ENCODE results near the gene USP6. TPM values are rescaled to one million over a fixed set of nuclear protein-coding genes. Genes with fewer than 3 reads are reported as not detected.

The USP6 gene
- total and polyA plus RNA-seq, 10 of the 15 experiments (the other 5 are each of a cell fraction or from before 2014, with no cell fraction given) = under 0.01 to 0.39 (median 0.10) TPM; not detected in 2

DNA sequence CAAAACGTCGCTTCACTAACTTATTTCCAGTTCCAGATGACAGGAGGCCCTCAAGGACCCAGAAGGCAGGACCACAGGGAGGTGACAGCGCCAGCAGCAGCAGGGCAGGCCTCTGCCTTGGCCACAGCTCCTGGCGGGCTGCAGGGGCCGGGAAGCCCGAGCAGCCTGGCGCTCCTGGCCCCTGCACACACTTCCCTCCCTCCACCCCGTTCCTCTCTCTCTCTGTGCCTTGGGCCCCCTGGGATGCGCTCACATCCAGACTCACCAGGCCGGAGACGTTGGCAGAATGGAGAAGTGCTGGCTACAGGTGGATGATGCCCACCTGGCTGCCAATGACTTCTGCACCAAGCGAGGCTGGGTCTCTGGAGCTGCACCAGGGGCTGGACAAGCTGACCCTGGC, 63.2 kb downstream of the USP6 start:
- POLR2A ChIA-PET = no interaction called here
- TF ChIP-seq ZBED1 (IDR thresholded peaks at IDR 0.05; ENCODE audit: borderline replicate concordance) (no peak), SIN3A (IDR thresholded peaks at IDR 0.05; ENCODE audit: low read depth, low read length) (no peak), EGR1 (IDR thresholded peaks at IDR 0.05; ENCODE audit: borderline replicate concordance in 1 of 2, low read depth in 2 of 2, low read length in 2 of 2) (no peak), FOXM1 (IDR thresholded peaks at IDR 0.05; ENCODE audit: low read depth, low read length) (no peak), TCF7 (IDR thresholded peaks at IDR 0.05; ENCODE audit: borderline replicate concordance) (no peak), NR2C1 (IDR thresholded peaks at IDR 0.05) (no peak), HCFC1 (IDR thresholded peaks at IDR 0.05; ENCODE audit: low read length) (no peak), CBX3 (IDR thresholded peaks at IDR 0.05; ENCODE audit: borderline replicate concordance, low read depth) (no peak)
- TF ChIP-seq, protein P1, sequence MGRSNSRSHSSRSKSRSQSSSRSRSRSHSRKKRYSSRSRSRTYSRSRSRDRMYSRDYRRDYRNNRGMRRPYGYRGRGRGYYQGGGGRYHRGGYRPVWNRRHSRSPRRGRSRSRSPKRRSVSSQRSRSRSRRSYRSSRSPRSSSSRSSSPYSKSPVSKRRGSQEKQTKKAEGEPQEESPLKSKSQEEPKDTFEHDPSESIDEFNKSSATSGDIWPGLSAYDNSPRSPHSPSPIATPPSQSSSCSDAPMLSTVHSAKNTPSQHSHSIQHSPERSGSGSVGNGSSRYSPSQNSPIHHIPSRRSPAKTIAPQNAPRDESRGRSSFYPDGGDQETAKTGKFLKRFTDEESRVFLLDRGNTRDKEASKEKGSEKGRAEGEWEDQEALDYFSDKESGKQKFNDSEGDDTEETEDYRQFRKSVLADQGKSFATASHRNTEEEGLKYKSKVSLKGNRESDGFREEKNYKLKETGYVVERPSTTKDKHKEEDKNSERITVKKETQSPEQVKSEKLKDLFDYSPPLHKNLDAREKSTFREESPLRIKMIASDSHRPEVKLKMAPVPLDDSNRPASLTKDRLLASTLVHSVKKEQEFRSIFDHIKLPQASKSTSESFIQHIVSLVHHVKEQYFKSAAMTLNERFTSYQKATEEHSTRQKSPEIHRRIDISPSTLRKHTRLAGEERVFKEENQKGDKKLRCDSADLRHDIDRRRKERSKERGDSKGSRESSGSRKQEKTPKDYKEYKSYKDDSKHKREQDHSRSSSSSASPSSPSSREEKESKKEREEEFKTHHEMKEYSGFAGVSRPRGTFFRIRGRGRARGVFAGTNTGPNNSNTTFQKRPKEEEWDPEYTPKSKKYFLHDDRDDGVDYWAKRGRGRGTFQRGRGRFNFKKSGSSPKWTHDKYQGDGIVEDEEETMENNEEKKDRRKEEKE (IDR thresholded peaks at IDR 0.05) = no peak
- TF ChIP-seq, protein P2, sequence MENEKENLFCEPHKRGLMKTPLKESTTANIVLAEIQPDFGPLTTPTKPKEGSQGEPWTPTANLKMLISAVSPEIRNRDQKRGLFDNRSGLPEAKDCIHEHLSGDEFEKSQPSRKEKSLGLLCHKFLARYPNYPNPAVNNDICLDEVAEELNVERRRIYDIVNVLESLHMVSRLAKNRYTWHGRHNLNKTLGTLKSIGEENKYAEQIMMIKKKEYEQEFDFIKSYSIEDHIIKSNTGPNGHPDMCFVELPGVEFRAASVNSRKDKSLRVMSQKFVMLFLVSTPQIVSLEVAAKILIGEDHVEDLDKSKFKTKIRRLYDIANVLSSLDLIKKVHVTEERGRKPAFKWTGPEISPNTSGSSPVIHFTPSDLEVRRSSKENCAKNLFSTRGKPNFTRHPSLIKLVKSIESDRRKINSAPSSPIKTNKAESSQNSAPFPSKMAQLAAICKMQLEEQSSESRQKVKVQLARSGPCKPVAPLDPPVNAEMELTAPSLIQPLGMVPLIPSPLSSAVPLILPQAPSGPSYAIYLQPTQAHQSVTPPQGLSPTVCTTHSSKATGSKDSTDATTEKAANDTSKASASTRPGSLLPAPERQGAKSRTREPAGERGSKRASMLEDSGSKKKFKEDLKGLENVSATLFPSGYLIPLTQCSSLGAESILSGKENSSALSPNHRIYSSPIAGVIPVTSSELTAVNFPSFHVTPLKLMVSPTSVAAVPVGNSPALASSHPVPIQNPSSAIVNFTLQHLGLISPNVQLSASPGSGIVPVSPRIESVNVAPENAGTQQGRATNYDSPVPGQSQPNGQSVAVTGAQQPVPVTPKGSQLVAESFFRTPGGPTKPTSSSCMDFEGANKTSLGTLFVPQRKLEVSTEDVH (IDR thresholded peaks at IDR 0.05; ENCODE audit: low read depth, partially characterized antibody) = no peak
- TF ChIP-seq, protein P3, sequence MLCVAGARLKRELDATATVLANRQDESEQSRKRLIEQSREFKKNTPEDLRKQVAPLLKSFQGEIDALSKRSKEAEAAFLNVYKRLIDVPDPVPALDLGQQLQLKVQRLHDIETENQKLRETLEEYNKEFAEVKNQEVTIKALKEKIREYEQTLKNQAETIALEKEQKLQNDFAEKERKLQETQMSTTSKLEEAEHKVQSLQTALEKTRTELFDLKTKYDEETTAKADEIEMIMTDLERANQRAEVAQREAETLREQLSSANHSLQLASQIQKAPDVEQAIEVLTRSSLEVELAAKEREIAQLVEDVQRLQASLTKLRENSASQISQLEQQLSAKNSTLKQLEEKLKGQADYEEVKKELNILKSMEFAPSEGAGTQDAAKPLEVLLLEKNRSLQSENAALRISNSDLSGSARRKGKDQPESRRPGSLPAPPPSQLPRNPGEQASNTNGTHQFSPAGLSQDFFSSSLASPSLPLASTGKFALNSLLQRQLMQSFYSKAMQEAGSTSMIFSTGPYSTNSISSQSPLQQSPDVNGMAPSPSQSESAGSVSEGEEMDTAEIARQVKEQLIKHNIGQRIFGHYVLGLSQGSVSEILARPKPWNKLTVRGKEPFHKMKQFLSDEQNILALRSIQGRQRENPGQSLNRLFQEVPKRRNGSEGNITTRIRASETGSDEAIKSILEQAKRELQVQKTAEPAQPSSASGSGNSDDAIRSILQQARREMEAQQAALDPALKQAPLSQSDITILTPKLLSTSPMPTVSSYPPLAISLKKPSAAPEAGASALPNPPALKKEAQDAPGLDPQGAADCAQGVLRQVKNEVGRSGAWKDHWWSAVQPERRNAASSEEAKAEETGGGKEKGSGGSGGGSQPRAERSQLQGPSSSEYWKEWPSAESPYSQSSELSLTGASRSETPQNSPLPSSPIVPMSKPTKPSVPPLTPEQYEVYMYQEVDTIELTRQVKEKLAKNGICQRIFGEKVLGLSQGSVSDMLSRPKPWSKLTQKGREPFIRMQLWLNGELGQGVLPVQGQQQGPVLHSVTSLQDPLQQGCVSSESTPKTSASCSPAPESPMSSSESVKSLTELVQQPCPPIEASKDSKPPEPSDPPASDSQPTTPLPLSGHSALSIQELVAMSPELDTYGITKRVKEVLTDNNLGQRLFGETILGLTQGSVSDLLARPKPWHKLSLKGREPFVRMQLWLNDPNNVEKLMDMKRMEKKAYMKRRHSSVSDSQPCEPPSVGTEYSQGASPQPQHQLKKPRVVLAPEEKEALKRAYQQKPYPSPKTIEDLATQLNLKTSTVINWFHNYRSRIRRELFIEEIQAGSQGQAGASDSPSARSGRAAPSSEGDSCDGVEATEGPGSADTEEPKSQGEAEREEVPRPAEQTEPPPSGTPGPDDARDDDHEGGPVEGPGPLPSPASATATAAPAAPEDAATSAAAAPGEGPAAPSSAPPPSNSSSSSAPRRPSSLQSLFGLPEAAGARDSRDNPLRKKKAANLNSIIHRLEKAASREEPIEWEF (IDR thresholded peaks at IDR 0.05; ENCODE audit: insufficient replicate concordance, low read depth, low read length) = no peak
- RAD21 ChIA-PET (ENCODE audit: unreplicated experiment) = no interaction called here
- CTCF ChIA-PET = no interaction called here
- Histone ChIP-seq H3K9me3 (replicated peaks; ENCODE audit: control insufficient read depth, insufficient read depth, low read length) (peaks cover 44% of the 10 kb centered on the region), H2AFZ (ENCODE audit: control insufficient read depth, low read depth, low read length) (no peak overlapping the region), H3K27me3 (replicated peaks in 1 of 2; ENCODE audit: control insufficient read depth in 2 of 2, insufficient read depth in 2 of 2, low read length in 1 of 2) (no peaks in the 10 kb centered on the region), H3K4me1 (ENCODE audit: control insufficient read depth, insufficient read depth, low read length) (no peaks in the 10 kb centered on the region), H3K4me3 (no peak overlapping the region), H4K20me1 (ENCODE audit: control insufficient read depth, insufficient read depth) (no peaks in the 10 kb centered on the region), H3K9ac (ENCODE audit: control insufficient read depth, insufficient read depth, low read length) (no peak overlapping the region), H3K4me2 (ENCODE audit: control insufficient read depth, insufficient read depth) (no peak overlapping the region), H3K36me3 (ENCODE audit: control insufficient read depth in 2 of 2, insufficient read depth in 2 of 2, low read length in 1 of 2) (no peaks in the 10 kb centered on the region), H3K27ac (ENCODE audit: control insufficient read depth, insufficient read depth) (no peak overlapping the region), H3K79me2 (ENCODE audit: control insufficient read depth, insufficient read depth, low read length) (no peaks in the 10 kb centered on the region)
- no peak for ATAC-seq
- in situ Hi-C loops (cut with MboI) (no loop called here), intact Hi-C loops (cut with micrococcal nuclease; ENCODE audit: unreplicated experiment) (no loop called here)
- BruUV-seq (replicated peaks) = no TSS peak
- FAIRE-seq = no peak
- SMC1A ChIA-PET (ENCODE audit: uncharacterized antibody, unreplicated experiment) = no interaction called here
- WGBS (ENCODE audit: insufficient coverage, insufficient replicate concordance, low lambda C conversion rate, missing lambda C conversion rate) = 100% methylated on average over 9 of the region's 12 CpGs
- DNase-seq (ENCODE audit: low read depth, low spot score) = no peak

All from GM12878 (cell line).